Glomerular visceral epithelial cell (primary cell): ENCODE measurements around the gene MAP7D3.
"Not testable (repeated sequence)": the region's sequence is repeated elsewhere in the genome, so short reads cannot be mapped to it uniquely, and the experiment has no call there.

Source experiments
- DNase-seq: peaks from one replicate; pipeline ENCODE4 v3.0.0-alpha.2; 2016; ENCODE audit errors: extremely low spot score

The MAP7D3 gene

GRCh38 chrX:136255541-136255940 lies 4.3 kb upstream of the MAP7D3 start:
- no peak for DNase-seq

- DNase-seq = peak; percentile 9
Measured at GRCh38 chrX:136250191-136251040, 784 bp downstream of the MAP7D3 start.

- no peak for DNase-seq
Measured at GRCh38 chrX:136246201-136246600, 5.0 kb downstream of the MAP7D3 start.

GRCh38 chrX:136237849-136238248 lies 13.4 kb downstream of the MAP7D3 start:
- not testable (repeated sequence) for DNase-seq

GRCh38 chrX:136237074-136237473 lies 14.1 kb downstream of the MAP7D3 start:
- no peak for DNase-seq

GRCh38 chrX:136228839-136229207 lies 22.4 kb downstream of the MAP7D3 start:
- no peak for DNase-seq

GRCh38 chrX:136227948-136228838 lies 23.0 kb downstream of the MAP7D3 start:
- peak; percentile 12 for DNase-seq

- no peak for DNase-seq
Measured at GRCh38 chrX:136227074-136227473, 24.1 kb downstream of the MAP7D3 start.

GRCh38 chrX:136221851-136222513 lies 29.2 kb downstream of the MAP7D3 start:
- DNase-seq = peak; percentile 30

GRCh38 chrX:136220951-136221350 lies 30.2 kb downstream of the MAP7D3 start:
- no peak for DNase-seq

- no peak for DNase-seq
Measured at GRCh38 chrX:136220540-136220939, 30.7 kb downstream of the MAP7D3 start.

- no peak for DNase-seq
Measured at GRCh38 chrX:136219893-136220292, 31.3 kb downstream of the MAP7D3 start.

GRCh38 chrX:136215559-136215958 lies 35.6 kb downstream of the MAP7D3 start:
- DNase-seq = peak; percentile 24

- peak; percentile 92 for DNase-seq
Measured at GRCh38 chrX:136214551-136214950, 36.6 kb downstream of the MAP7D3 start.

- DNase-seq = no peak
Measured at GRCh38 chrX:136212557-136213111, 38.6 kb downstream of the MAP7D3 start.

GRCh38 chrX:136211766-136212556 lies 39.2 kb downstream of the MAP7D3 start:
- DNase-seq = no peak

GRCh38 chrX:136210806-136211205 lies 40.4 kb downstream of the MAP7D3 start:
- DNase-seq = no peak

GRCh38 chrX:136210243-136210642 lies 41.0 kb downstream of the MAP7D3 start:
- peak; percentile 55 for DNase-seq

- DNase-seq = no peak
Measured at GRCh38 chrX:136209751-136210150, 41.4 kb downstream of the MAP7D3 start.

GRCh38 chrX:136209016-136209738 lies 42.0 kb downstream of the MAP7D3 start:
- DNase-seq = peak; percentile 37
